Raji (cell line): Measurements from ENCODE around the gene MATN3.

Source experiments
- POLR2A ChIP-seq: IDR thresholded peaks from 2 replicates; pipeline ENCODE4 v1.6.1; 2011; ENCODE audit warnings: low read depth, low read length, control low read depth; ENCODE audit not compliant: insufficient read depth

The MATN3 gene

GRCh38 chr2:20016346-20016745, 3.9 kb upstream of the MATN3 start:
- TF ChIP-seq POLR2A: no peak

- TF ChIP-seq POLR2A: no peak
These were observed 3.1 kb upstream of the MATN3 start for GRCh38 chr2:20015482-20016083.

GRCh38 chr2:20013126-20013849, 820 bp upstream of the MATN3 start:
- no peak for TF ChIP-seq POLR2A

GRCh38 chr2:20012032-20012281, 511 bp downstream of the MATN3 start:
- TF ChIP-seq POLR2A: no peak

GRCh38 chr2:20011276-20012031, 1.0 kb downstream of the MATN3 start:
- TF ChIP-seq POLR2A: no peak

- TF ChIP-seq POLR2A: no peak
These were observed 3.8 kb downstream of the MATN3 start for GRCh38 chr2:20008703-20009102.

GRCh38 chr2:20005891-20006470, 6.5 kb downstream of the MATN3 start:
- TF ChIP-seq POLR2A: no peak

- no peak for TF ChIP-seq POLR2A
These were observed 7.3 kb downstream of the MATN3 start for GRCh38 chr2:20005067-20005627.

- no peak for TF ChIP-seq POLR2A
These were observed 11.1 kb downstream of the MATN3 start for GRCh38 chr2:20001361-20001863.

- no peak for TF ChIP-seq POLR2A
These were observed 18.7 kb downstream of the MATN3 start for GRCh38 chr2:19993731-19994130.

- TF ChIP-seq POLR2A: no peak
These were observed 20.6 kb downstream of the MATN3 start for GRCh38 chr2:19991895-19992294.

- TF ChIP-seq POLR2A: no peak
These were observed 22.1 kb downstream of the MATN3 start for GRCh38 chr2:19990416-19990728.

- TF ChIP-seq POLR2A: peak; percentile 90
These were observed 22.6 kb downstream of the MATN3 start, which contains the start of gene WDR35 for GRCh38 chr2:19989667-19990415. WDR35 (minus strand) TSS chr2:19990105; CDS start chr2:19990015, 90 bp downstream.

GRCh38 chr2:19989342-19989666, 23.2 kb downstream of the MATN3 start:
- TF ChIP-seq POLR2A: no peak

GRCh38 chr2:19988600-19988999, 23.9 kb downstream of the MATN3 start:
- TF ChIP-seq POLR2A: no peak
